GM19023 (cell line): Measurements from ENCODE around the gene FAM151B.
A peak's percentile ranks its signal among the peaks of the same experiment; 100 is the strongest.
"Not testable (repeated sequence)": the region's sequence is repeated elsewhere in the genome, so short reads cannot be mapped to it uniquely, and the experiment has no call there.

Source experiments
- ATAC-seq: cut with Tn5 transposase; IDR thresholded peaks from one replicate; pipeline ENCODE4 v1.9.1; 2021; ENCODE audit warnings: mild to moderate bottlenecking, moderate library complexity; ENCODE audit not compliant: unreplicated experiment

The FAM151B gene

GRCh38 chr5:80487829-80488721, at the start of gene FAM151B:
Gene FAM151B (plus strand): TSS chr5:80488100. CDS start chr5:80488124, 24 bp downstream.
- peak; percentile 72 for ATAC-seq

- ATAC-seq: no peak
Measured at GRCh38 chr5:80438739-80439138, 49.2 kb upstream of the FAM151B start.

- no peak for ATAC-seq
Measured at GRCh38 chr5:80439213-80439612, 48.7 kb upstream of the FAM151B start.

- ATAC-seq: no peak
Measured at GRCh38 chr5:80442742-80443141, 45.2 kb upstream of the FAM151B start.

- no peak for ATAC-seq
Measured at GRCh38 chr5:80453366-80453765, 34.5 kb upstream of the FAM151B start.

- ATAC-seq: no peak
Measured at GRCh38 chr5:80463269-80463668, 24.6 kb upstream of the FAM151B start.

GRCh38 chr5:80466669-80467485, 21.0 kb upstream of the FAM151B start:
- no peak for ATAC-seq

GRCh38 chr5:80468131-80468530, 19.8 kb upstream of the FAM151B start:
- no peak for ATAC-seq

GRCh38 chr5:80470631-80471030, 17.3 kb upstream of the FAM151B start:
- not testable (repeated sequence) for ATAC-seq

GRCh38 chr5:80474929-80475328, 13.0 kb upstream of the FAM151B start:
- no peak for ATAC-seq

- ATAC-seq: no peak
Measured at GRCh38 chr5:80479713-80480112, 8.2 kb upstream of the FAM151B start.

GRCh38 chr5:80480354-80480753, 7.5 kb upstream of the FAM151B start:
- ATAC-seq: no peak

GRCh38 chr5:80481019-80481893, 6.6 kb upstream of the FAM151B start:
- no peak for ATAC-seq

GRCh38 chr5:80482578-80482977, 5.3 kb upstream of the FAM151B start:
- ATAC-seq: no peak

GRCh38 chr5:80483636-80484232, 4.2 kb upstream of the FAM151B start:
- no peak for ATAC-seq

- no peak for ATAC-seq
Measured at GRCh38 chr5:80487444-80487828, 464 bp upstream of the FAM151B start.

- no peak for ATAC-seq
Measured at GRCh38 chr5:80491296-80491695, 3.4 kb downstream of the FAM151B start.

GRCh38 chr5:80492741-80493140, 4.8 kb downstream of the FAM151B start:
- ATAC-seq: no peak

GRCh38 chr5:80493443-80493842, 5.5 kb downstream of the FAM151B start:
- ATAC-seq: not testable (repeated sequence)

- no peak for ATAC-seq
Measured at GRCh38 chr5:80495891-80496290, 8.0 kb downstream of the FAM151B start.
